ENCODE data around the gene SLC37A1. TPM values are rescaled to one million over a fixed set of nuclear protein-coding genes. Genes with fewer than 3 reads are reported as not detected.

SLC37A1 gene
- total RNA-seq, 3 donors from 2014 or later (not counting 1 experiment from before 2014, with no cell fraction given) = 24.8 to 25.8 (median 25.3) TPM

- Histone ChIP-seq H3K27ac (ENCODE audit: low read length) (peak overlapping the region; percentile 55), H3K36me3 (ENCODE audit: control insufficient read depth, insufficient read depth, low read length) (peaks cover 25% of the 10 kb centered on the region), H3K9me3 (ENCODE audit: control insufficient read depth, insufficient read depth, low read length) (no peaks in the 10 kb centered on the region), H3K4me3 (ENCODE audit: low read length) (no peak overlapping the region), H3K4me1 (ENCODE audit: control insufficient read depth, insufficient read depth, low read length) (peaks cover 20% of the 10 kb centered on the region), H3K27me3 (ENCODE audit: control insufficient read depth, insufficient read depth, low read length) (no peaks in the 10 kb centered on the region)
- ATAC-seq (peak in 2 of 3 donors; percentile 26 to 49), DNase-seq (no peak)
- Mint-ChIP-seq H3K27me3 (ENCODE audit: low read depth in 2 of 2) (no peaks in the 10 kb centered on the region), H3K9me3 (no peaks in the 10 kb centered on the region), H3K36me3 (no peaks in the 10 kb centered on the region), H3K4me1 (peaks cover 7 to 8% of the 10 kb centered on the region in 2 donors), H3K4me3 (no peak overlapping the region), H3K27ac (no peak overlapping the region)
- intact Hi-C loops (cut with micrococcal nuclease) = no loop called here
- WGBS (ENCODE audit: insufficient coverage) = 68% methylated on average over 18 of the region's 18 CpGs
- no peak for TF ChIP-seq CTCF (IDR thresholded peaks at IDR 0.05)
These were observed 19.0 kb downstream of the SLC37A1 start for GRCh38 chr21:42532466-42533181.

DNA sequence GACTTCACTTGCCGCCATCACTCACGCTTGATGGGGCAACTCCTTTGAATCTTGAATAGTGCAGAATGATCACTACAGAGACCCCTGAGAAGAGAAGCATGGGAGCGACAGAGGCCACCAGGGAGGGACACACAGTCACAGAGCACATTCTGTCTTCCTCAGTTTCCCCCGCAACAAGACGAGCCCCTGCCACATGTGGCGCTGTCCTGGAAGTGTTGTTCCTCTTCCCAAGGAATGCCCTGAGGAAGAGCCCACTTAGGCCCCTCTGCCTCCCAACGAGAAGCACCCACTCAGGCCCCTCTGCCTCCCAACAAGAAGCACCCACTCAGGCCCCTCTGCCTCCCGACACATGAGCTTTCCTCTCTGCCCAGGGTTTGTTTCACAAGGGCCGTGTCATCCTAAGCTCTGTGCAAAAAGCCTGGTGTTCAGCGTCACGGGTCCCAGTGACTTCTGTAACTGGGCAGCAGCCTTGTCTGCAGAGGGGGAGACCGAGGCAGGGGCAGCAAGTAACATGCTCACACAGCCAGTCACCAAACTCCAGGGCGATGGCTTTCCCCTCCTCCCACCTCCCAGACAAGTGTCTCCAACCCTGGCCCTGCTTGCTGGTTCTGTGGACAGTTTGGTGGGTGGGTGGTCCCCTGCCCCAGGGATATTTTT lies 19.8 kb downstream of the SLC37A1 start:
- Histone ChIP-seq H3K9me3 (ENCODE audit: control insufficient read depth, insufficient read depth, low read length) (no peaks in the 10 kb centered on the region), H3K4me1 (ENCODE audit: control insufficient read depth, insufficient read depth, low read length) (peaks cover 13% of the 10 kb centered on the region), H3K27me3 (ENCODE audit: control insufficient read depth, insufficient read depth, low read length) (no peaks in the 10 kb centered on the region), H3K36me3 (ENCODE audit: control insufficient read depth, insufficient read depth, low read length) (peaks cover 25% of the 10 kb centered on the region), H3K4me3 (ENCODE audit: low read length) (no peak overlapping the region), H3K27ac (ENCODE audit: low read length) (peak overlapping the region; percentile 55)
- Mint-ChIP-seq H3K27me3 (ENCODE audit: low read depth in 2 of 2) (no peaks in the 10 kb centered on the region), H3K4me1 (no peaks in the 10 kb centered on the region), H3K27ac (no peak overlapping the region), H3K9me3 (no peaks in the 10 kb centered on the region), H3K4me3 (no peak overlapping the region), H3K36me3 (no peaks in the 10 kb centered on the region)
- 95% methylated on average over 12 of the region's 13 CpGs for WGBS (ENCODE audit: insufficient coverage)
- ATAC-seq = no peak
- TF ChIP-seq CTCF (IDR thresholded peaks at IDR 0.05) = no peak
- intact Hi-C loops (cut with micrococcal nuclease) = no loop called here
- no peak for DNase-seq

DNA sequence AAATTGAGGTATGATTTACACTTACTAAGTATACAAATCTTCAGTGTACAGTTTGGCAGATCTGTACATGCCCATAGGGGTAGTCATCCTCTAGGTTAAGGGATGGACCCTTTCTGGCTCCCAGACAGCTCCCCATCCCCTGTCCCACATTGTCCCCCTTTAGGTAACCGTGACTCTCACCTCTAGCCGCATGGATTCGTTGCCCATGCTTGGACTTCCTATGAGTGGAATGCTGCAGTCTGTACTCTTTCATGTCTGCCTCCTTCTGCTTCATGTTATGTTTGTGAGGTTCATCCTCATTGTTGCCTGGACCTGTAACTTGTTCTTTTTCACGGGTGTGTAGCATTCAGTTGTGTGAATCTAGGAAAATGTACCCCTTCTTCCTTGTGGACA lies 20.3 kb downstream of the SLC37A1 start:
- Histone ChIP-seq H3K4me3 (ENCODE audit: low read length) (no peak overlapping the region), H3K4me1 (ENCODE audit: control insufficient read depth, insufficient read depth, low read length) (peaks cover 10% of the 10 kb centered on the region), H3K36me3 (ENCODE audit: control insufficient read depth, insufficient read depth, low read length) (peaks cover 25% of the 10 kb centered on the region), H3K9me3 (ENCODE audit: control insufficient read depth, insufficient read depth, low read length) (no peaks in the 10 kb centered on the region), H3K27me3 (ENCODE audit: control insufficient read depth, insufficient read depth, low read length) (no peaks in the 10 kb centered on the region), H3K27ac (ENCODE audit: low read length) (peak overlapping the region; percentile 14)
- DNase-seq = peak in 1 of 2 donors; percentile 1
- no peak overlapping the region for H3K4me3 Mint-ChIP-seq
- no peaks in the 10 kb centered on the region for H3K27me3 Mint-ChIP-seq (ENCODE audit: low read depth in 2 of 2)
- intact Hi-C loops (cut with micrococcal nuclease) = no loop called here
- WGBS (ENCODE audit: insufficient coverage) = 79% methylated on average over 4 of the region's 4 CpGs
- H3K4me1 Mint-ChIP-seq = no peaks in the 10 kb centered on the region
- no peak overlapping the region for H3K27ac Mint-ChIP-seq
- H3K9me3 Mint-ChIP-seq = no peaks in the 10 kb centered on the region
- no peak for ATAC-seq
- no peaks in the 10 kb centered on the region for H3K36me3 Mint-ChIP-seq
- no peak for TF ChIP-seq CTCF (IDR thresholded peaks at IDR 0.05)
